Endodermal cell (in vitro differentiated cells): ENCODE results near the gene COL23A1. TPM values are rescaled to one million over a fixed set of nuclear protein-coding genes. Genes with fewer than 3 reads are reported as not detected.

ENCODE experiments used
- DNase-seq: peaks from one replicate; pipeline ENCODE4 v3.0.0-alpha.2; 2017
- H3K27ac ChIP-seq: 2 replicates; pipeline ENCODE4 v1.5.1; 2013; ENCODE audit warnings: mild to moderate bottlenecking, low read depth, low read length, moderate library complexity
- H3K27me3 ChIP-seq: 2 replicates; pipeline ENCODE4 v1.6.1; 2013; ENCODE audit warnings: mild to moderate bottlenecking, low read length, moderate library complexity; ENCODE audit not compliant: insufficient read depth, control insufficient read depth, poor library complexity, severe bottlenecking
- H3K36me3 ChIP-seq: 2 replicates; pipeline ENCODE4 v1.7.0; 2013; ENCODE audit warnings: mild to moderate bottlenecking, low read length, moderate library complexity; ENCODE audit not compliant: control insufficient read depth, insufficient read depth
- H3K4me1 ChIP-seq: one replicate; pipeline ENCODE4 v1.7.0; 2013; ENCODE audit warnings: low read length; ENCODE audit not compliant: control insufficient read depth, insufficient read depth
- H3K4me3 ChIP-seq: 2 replicates; pipeline ENCODE4 v1.5.1; 2013; ENCODE audit warnings: mild to moderate bottlenecking, low read length, moderate library complexity
- H3K9ac ChIP-seq: 2 replicates; pipeline ENCODE4 v1.6.1; 2013; ENCODE audit warnings: mild to moderate bottlenecking, low read length, moderate library complexity; ENCODE audit not compliant: poor library complexity, severe bottlenecking; ENCODE audit errors: extremely low read depth
- H3K9me3 ChIP-seq: 2 replicates; pipeline ENCODE4 v1.6.1; 2013; ENCODE audit warnings: mild to moderate bottlenecking, low read length, moderate library complexity; ENCODE audit not compliant: control insufficient read depth
- H3K27ac Mint-ChIP-seq: 2 replicates; pipeline ENCODE4 v1.8.0; 2020; ENCODE audit warnings: mixed read lengths
- H3K27me3 Mint-ChIP-seq: 2 replicates; pipeline ENCODE4 v1.8.0; 2021; ENCODE audit warnings: mild to moderate bottlenecking, mixed read lengths; ENCODE audit not compliant: insufficient read depth
- H3K36me3 Mint-ChIP-seq: 2 replicates; pipeline ENCODE4 v1.8.0; 2020; ENCODE audit warnings: low read depth, mixed read lengths
- H3K4me1 Mint-ChIP-seq: 2 replicates; pipeline ENCODE4 v1.8.0; 2020; ENCODE audit warnings: mixed read lengths
- H3K4me3 Mint-ChIP-seq: 2 replicates; pipeline ENCODE4 v1.8.0; 2020; ENCODE audit warnings: mild to moderate bottlenecking, moderate library complexity, mixed read lengths
- H3K9me3 Mint-ChIP-seq: 2 replicates; pipeline ENCODE4 v1.8.0; 2020; ENCODE audit warnings: mild to moderate bottlenecking, mixed read lengths
- CTCF ChIP-seq: fragments of 200-600 bp; sonication (generic); conservative IDR thresholded peaks from 2 replicates; pipeline ENCODE4 v1.5.0; 2021; ENCODE audit warnings: antibody characterized with exemption, mild to moderate bottlenecking
- WGBS, 2 experiments: methylation state at CpG; one replicate each; pipeline versions ENCODE4 v1.1.5 to v1.1.7; 2013; ENCODE audit warnings: missing lambda C conversion rate in 2 of 2, mixed read lengths in 1 of 2; ENCODE audit not compliant: insufficient coverage in 1 of 2, insufficient read length in 1 of 2; 5-methylcytosine and 5-hydroxymethylcytosine counted together
- total RNA-seq, 2 donors: library from RNA; stranded (reverse); fragmentation: NEBNext Ultra II Directional in 1 of 2; extraction: Animal tissue kit (Norgen Biotek cat#: 25700) in 1 of 2; gene quantifications; 2 replicates in 1 of 2; 3 replicates in 1 of 2; pipeline ENCODE4 v1.2.1, GENCODE V29; 2021

Gene COL23A1
- total RNA-seq, 2 donors from 2014 or later: 50.2 to 71.3 TPM

- Histone ChIP-seq H3K4me3 (no peak overlapping the region), H3K4me1 (peaks cover 4% of the 10 kb centered on the region), H3K27me3 (no peaks in the 10 kb centered on the region), H3K9me3 (peaks cover 14% of the 10 kb centered on the region), H3K36me3 (no peaks in the 10 kb centered on the region), H3K9ac (no peak overlapping the region), H3K27ac (no peak overlapping the region)
- TF ChIP-seq CTCF: no peak
- Mint-ChIP-seq H3K36me3 (peaks cover 12% of the 10 kb centered on the region), H3K27me3 (no peaks in the 10 kb centered on the region), H3K4me1 (peaks cover 14% of the 10 kb centered on the region), H3K27ac (peak overlapping the region; percentile 58), H3K4me3 (no peak overlapping the region), H3K9me3 (peaks cover 14% of the 10 kb centered on the region)
- WGBS, 2 experiments: 98 to 100% methylated on average over 5 of the region's 5 CpGs
- DNase-seq: no peak
Measured at GRCh38 chr5:178475422-178475821, 114.8 kb downstream of the COL23A1 start.

GRCh38 chr5:178474562-178475184, 115.5 kb downstream of the COL23A1 start:
- Histone ChIP-seq H3K4me3 (no peak overlapping the region), H3K36me3 (no peaks in the 10 kb centered on the region), H3K27ac (no peak overlapping the region), H3K4me1 (peaks cover 6% of the 10 kb centered on the region), H3K27me3 (no peaks in the 10 kb centered on the region), H3K9me3 (peaks cover 14% of the 10 kb centered on the region), H3K9ac (no peak overlapping the region)
- Mint-ChIP-seq H3K27me3 (no peaks in the 10 kb centered on the region), H3K4me3 (no peak overlapping the region), H3K9me3 (peaks cover 14% of the 10 kb centered on the region), H3K27ac (no peak overlapping the region), H3K4me1 (peaks cover 21% of the 10 kb centered on the region), H3K36me3 (peaks cover 12% of the 10 kb centered on the region)
- TF ChIP-seq CTCF: no peak
- WGBS, 2 experiments: 90 to 93% methylated on average over 6 to 7 of the region's 7 CpGs
- no peak for DNase-seq

GRCh38 chr5:178473854-178474253, 116.3 kb downstream of the COL23A1 start:
- peaks cover 8% of the 10 kb centered on the region for H3K4me1 ChIP-seq
- H3K27ac ChIP-seq: no peak overlapping the region
- H3K4me3 ChIP-seq: no peak overlapping the region
- peaks cover 14% of the 10 kb centered on the region for H3K9me3 ChIP-seq
- Mint-ChIP-seq H3K4me3 (no peak overlapping the region), H3K4me1 (peaks cover 27% of the 10 kb centered on the region), H3K9me3 (peaks cover 14% of the 10 kb centered on the region), H3K36me3 (peaks cover 12% of the 10 kb centered on the region), H3K27ac (peak overlapping the region; percentile 59), H3K27me3 (no peaks in the 10 kb centered on the region)
- no peak for DNase-seq
- no peaks in the 10 kb centered on the region for H3K36me3 ChIP-seq
- H3K27me3 ChIP-seq: no peaks in the 10 kb centered on the region
- TF ChIP-seq CTCF: no peak
- 83 to 89% methylated on average over 7 of the region's 7 CpGs for WGBS, 2 experiments
- H3K9ac ChIP-seq: no peak overlapping the region
